ENCODE measurements around the gene PRICKLE3. TPM values are rescaled to one million over a fixed set of nuclear protein-coding genes. Genes with fewer than 3 reads are reported as not detected.

Gene PRICKLE3
- total and polyA plus RNA-seq, 2 donors from 2014 or later = 3.4 to 11.6 TPM

GRCh38 chrX:49162620-49163019 is 23.6 kb downstream of the PRICKLE3 start, which contains the start of gene MAGIX:
Gene MAGIX (plus strand): TSS chrX:49162758. CDS start chrX:49162890, 132 bp downstream.
- H3K4me1 ChIP-seq (ENCODE audit: control insufficient read depth in 2 of 3, insufficient read depth in 2 of 3, low read depth in 1 of 3, low read length in 3 of 3) = no peaks in the 10 kb centered on the region
- no peak for FAIRE-seq
- intact Hi-C loops (cut with DNase I) = no loop called here
- H3K27ac ChIP-seq (ENCODE audit: low read depth in 2 of 2, low read length in 2 of 2) = peak within 1 kb of the TSS; percentile 57 to 95
- DNase-seq = peak in 3 of 5 donors; percentile 3 to 22 (median 16)
- H3K27me3 ChIP-seq (ENCODE audit: control insufficient read depth, insufficient read depth, low read length) = no peaks in the 10 kb centered on the region
- TF ChIP-seq, protein P1, sequence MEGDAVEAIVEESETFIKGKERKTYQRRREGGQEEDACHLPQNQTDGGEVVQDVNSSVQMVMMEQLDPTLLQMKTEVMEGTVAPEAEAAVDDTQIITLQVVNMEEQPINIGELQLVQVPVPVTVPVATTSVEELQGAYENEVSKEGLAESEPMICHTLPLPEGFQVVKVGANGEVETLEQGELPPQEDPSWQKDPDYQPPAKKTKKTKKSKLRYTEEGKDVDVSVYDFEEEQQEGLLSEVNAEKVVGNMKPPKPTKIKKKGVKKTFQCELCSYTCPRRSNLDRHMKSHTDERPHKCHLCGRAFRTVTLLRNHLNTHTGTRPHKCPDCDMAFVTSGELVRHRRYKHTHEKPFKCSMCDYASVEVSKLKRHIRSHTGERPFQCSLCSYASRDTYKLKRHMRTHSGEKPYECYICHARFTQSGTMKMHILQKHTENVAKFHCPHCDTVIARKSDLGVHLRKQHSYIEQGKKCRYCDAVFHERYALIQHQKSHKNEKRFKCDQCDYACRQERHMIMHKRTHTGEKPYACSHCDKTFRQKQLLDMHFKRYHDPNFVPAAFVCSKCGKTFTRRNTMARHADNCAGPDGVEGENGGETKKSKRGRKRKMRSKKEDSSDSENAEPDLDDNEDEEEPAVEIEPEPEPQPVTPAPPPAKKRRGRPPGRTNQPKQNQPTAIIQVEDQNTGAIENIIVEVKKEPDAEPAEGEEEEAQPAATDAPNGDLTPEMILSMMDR (IDR thresholded peaks at IDR 0.05; ENCODE audit: borderline replicate concordance, extremely low read depth, insufficient read depth) = no peak
- H3K4me3 ChIP-seq (ENCODE audit: low read length in 3 of 3) = peak within 1 kb of the TSS in 2 of 3 donors; percentile 20 to 60
- no peaks in the 10 kb centered on the region for H3K9me3 ChIP-seq (ENCODE audit: control insufficient read depth in 2 of 3, insufficient read depth in 1 of 3, low read length in 3 of 3)
- no peaks in the 10 kb centered on the region for H3K36me3 ChIP-seq (ENCODE audit: control insufficient read depth in 2 of 3, insufficient read depth in 3 of 3, low read length in 3 of 3)
- peak within 1 kb of the TSS in 1 of 3 donors; percentile 73 for H3K9ac ChIP-seq (ENCODE audit: low read length in 3 of 3)

- no peaks in the 10 kb centered on the region for H3K9me3 ChIP-seq (ENCODE audit: control insufficient read depth in 2 of 3, insufficient read depth in 1 of 3, low read length in 3 of 3)
- no peak overlapping the region for H3K4me3 ChIP-seq (ENCODE audit: low read length in 3 of 3)
- H3K36me3 ChIP-seq (ENCODE audit: control insufficient read depth in 2 of 3, insufficient read depth in 3 of 3, low read length in 3 of 3) = no peaks in the 10 kb centered on the region
- TF ChIP-seq, protein P1 (IDR thresholded peaks at IDR 0.05; ENCODE audit: borderline replicate concordance, extremely low read depth, insufficient read depth) = no peak
- DNase-seq = no peak
- no peaks in the 10 kb centered on the region for H3K27me3 ChIP-seq (ENCODE audit: control insufficient read depth, insufficient read depth, low read length)
- H3K27ac ChIP-seq (ENCODE audit: low read depth in 2 of 2, low read length in 2 of 2) = no peak overlapping the region
- H3K4me1 ChIP-seq (ENCODE audit: control insufficient read depth in 2 of 3, insufficient read depth in 2 of 3, low read depth in 1 of 3, low read length in 3 of 3) = no peaks in the 10 kb centered on the region
- intact Hi-C loops (cut with DNase I) = no loop called here
- FAIRE-seq = no peak
- H3K9ac ChIP-seq (ENCODE audit: low read length in 3 of 3) = no peak overlapping the region
These were observed 24.5 kb downstream of the PRICKLE3 start for GRCh38 chrX:49161632-49162031.

DNA sequence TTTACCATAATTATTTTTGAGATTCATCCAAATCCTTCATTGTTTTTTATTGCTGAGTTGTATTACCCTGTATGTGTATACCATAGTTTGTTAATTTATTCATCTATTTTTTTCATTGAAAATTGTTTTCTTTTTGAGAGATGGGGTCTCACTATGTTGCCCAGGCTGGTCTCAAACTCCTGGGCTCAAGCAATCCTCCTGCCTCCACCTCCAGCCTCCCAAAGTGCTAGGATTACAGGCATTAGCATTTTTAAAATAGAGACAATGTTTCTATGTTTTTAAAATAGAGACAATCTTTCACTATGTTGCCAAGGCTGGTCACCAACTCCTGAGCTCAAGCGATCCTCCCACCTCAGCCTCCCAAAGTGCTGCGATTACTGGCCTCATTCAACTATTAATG is 25.3 kb downstream of the PRICKLE3 start:
- Histone ChIP-seq H3K4me3 (ENCODE audit: low read length in 3 of 3) (no peak overlapping the region), H3K36me3 (ENCODE audit: control insufficient read depth in 2 of 3, insufficient read depth in 3 of 3, low read length in 3 of 3) (no peaks in the 10 kb centered on the region), H3K9me3 (ENCODE audit: control insufficient read depth in 2 of 3, insufficient read depth in 1 of 3, low read length in 3 of 3) (no peaks in the 10 kb centered on the region), H3K27me3 (ENCODE audit: control insufficient read depth, insufficient read depth, low read length) (no peaks in the 10 kb centered on the region), H3K9ac (ENCODE audit: low read length in 3 of 3) (no peak overlapping the region), H3K4me1 (ENCODE audit: control insufficient read depth in 2 of 3, insufficient read depth in 2 of 3, low read depth in 1 of 3, low read length in 3 of 3) (no peaks in the 10 kb centered on the region), H3K27ac (ENCODE audit: low read depth in 2 of 2, low read length in 2 of 2) (no peak overlapping the region)
- DNase-seq = no peak
- TF ChIP-seq, protein P1 (IDR thresholded peaks at IDR 0.05; ENCODE audit: borderline replicate concordance, extremely low read depth, insufficient read depth) = no peak
- intact Hi-C loops (cut with DNase I) = no loop called here
- FAIRE-seq = no peak

- intact Hi-C loops (cut with DNase I) = no loop called here
- no peaks in the 10 kb centered on the region for H3K27me3 ChIP-seq (ENCODE audit: control insufficient read depth, insufficient read depth, low read length)
- no peaks in the 10 kb centered on the region for H3K36me3 ChIP-seq (ENCODE audit: control insufficient read depth in 2 of 3, insufficient read depth in 3 of 3, low read length in 3 of 3)
- H3K4me3 ChIP-seq (ENCODE audit: low read length in 3 of 3) = no peak overlapping the region
- no peak overlapping the region for H3K27ac ChIP-seq (ENCODE audit: low read depth in 2 of 2, low read length in 2 of 2)
- no peaks in the 10 kb centered on the region for H3K9me3 ChIP-seq (ENCODE audit: control insufficient read depth in 2 of 3, insufficient read depth in 1 of 3, low read length in 3 of 3)
- no peak overlapping the region for H3K9ac ChIP-seq (ENCODE audit: low read length in 3 of 3)
- TF ChIP-seq, protein P1 (IDR thresholded peaks at IDR 0.05; ENCODE audit: borderline replicate concordance, extremely low read depth, insufficient read depth) = no peak
- no peaks in the 10 kb centered on the region for H3K4me1 ChIP-seq (ENCODE audit: control insufficient read depth in 2 of 3, insufficient read depth in 2 of 3, low read depth in 1 of 3, low read length in 3 of 3)
- FAIRE-seq (no peak), DNase-seq (peak in 1 of 5 donors; percentile 63)
These were observed 29.0 kb downstream of the PRICKLE3 start for GRCh38 chrX:49157194-49157593.
